ENCODE data around the gene RET.

RET gene

DNA sequence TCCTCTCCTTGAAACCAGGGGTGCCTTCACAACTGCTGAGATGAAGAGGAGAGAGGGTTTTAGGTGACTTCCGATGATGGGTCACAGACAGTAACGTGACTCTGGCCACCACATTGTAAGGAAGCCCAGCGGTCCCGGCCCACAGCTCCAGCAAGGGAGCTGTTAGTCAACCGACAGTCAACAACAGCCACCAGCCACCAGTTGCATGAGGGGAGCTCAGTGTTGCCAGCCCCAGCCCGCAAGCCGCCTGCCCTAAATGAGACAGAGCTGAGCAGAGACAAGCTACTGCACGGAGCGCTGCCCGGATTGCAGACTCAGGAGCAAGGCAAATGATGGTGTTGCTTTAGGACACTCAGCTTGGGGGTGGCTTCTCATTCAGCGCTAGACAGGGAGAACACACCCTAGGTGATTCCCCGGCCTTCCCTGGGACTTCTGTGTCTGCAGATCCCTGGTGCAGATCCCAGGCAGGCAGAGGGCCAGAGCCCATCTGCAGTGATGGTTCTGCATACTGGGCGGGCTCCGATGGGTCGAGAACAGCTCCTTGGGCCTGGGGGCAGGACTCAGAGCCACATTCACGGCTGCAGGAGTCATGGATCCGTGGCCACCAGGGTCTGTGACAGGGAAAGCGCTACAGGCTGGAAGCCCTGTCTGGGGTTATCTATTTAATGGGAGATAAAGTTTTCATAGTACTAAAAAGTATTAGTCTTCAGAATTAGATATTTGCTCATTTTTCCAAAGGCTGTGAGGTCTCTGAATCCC lies 14.3 kb upstream of the RET start:
- DNase-seq (ENCODE audit: low read depth), result no peak

DNA sequence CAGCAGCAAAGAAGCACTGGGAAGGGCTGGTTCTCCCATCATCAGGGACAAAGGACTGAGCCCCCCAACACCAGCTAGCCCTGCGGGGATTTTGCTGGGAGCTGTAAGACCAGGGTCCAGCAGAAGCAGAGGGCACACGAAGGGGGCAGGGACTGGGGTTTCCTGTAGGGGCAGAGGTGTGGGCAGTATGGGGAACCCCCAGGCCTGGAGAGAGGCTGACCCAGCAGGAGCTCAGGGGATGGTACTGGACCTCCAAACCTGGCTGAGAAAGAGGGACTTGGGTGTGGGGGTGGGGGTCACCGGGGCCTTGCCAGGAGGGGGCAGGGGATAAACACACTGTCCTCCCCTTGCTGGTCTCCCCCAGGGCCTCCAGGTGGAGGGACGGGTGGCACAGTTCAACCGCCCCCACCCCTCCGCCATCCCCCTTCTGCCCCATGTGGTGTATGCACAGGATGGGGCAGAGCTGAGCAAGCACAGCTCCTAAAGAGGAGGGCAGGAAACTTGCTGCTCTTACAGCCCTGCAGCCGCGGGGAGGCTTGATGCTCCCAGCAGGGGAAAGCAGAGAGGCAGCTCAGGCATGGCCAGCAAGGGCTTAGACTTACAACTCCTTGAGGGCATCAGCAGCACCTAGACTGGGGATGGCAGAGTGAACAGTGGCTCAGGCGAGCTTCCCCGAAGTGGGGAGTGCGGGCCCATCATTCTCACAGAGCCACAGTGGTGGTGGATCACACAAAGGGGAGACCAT lies 12.4 kb upstream of the RET start:
- DNase-seq (ENCODE audit: low read depth), result no peak

DNA sequence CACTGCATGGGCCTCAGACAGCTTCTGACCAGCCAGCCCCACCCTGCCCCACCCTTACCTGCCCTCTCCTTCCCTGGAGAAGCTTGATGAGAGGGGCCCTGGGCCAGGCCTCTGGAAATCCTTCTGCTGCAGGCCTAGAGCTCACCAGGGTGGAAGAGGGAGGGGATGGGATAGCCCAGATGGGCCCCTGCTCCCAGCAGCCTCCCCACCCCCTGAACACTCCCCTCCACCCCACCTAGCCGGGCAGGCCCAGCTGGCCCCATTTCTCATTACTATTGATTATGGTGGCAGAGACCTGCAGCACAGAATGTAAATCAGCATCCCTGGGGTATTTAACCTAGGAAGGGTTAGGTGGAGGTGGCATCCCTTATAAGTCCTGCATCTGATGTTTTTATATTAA lies 11.6 kb upstream of the RET start:
- DNase-seq (ENCODE audit: low read depth), result no peak

DNA sequence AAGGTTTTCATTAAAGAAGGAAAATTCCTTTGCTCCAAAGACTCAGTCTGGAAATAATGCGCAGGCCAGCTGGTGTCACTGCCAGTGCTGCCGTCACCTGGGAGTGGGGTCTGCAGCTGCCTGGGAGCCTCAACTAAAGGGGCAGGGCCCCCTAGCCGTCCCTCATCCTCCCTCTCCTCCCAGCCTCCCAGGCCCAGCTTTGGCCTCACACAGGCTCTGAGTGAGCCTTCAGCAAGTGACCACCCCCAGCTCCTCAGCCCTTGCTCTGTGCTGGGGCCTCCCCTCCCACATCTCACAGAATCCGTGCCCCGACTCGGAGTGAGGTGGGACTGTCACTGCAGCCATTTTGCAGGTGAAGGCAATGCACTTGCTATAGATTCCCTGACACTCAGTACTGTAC lies 11.1 kb upstream of the RET start:
- DNase-seq (ENCODE audit: low read depth), result no peak

DNA sequence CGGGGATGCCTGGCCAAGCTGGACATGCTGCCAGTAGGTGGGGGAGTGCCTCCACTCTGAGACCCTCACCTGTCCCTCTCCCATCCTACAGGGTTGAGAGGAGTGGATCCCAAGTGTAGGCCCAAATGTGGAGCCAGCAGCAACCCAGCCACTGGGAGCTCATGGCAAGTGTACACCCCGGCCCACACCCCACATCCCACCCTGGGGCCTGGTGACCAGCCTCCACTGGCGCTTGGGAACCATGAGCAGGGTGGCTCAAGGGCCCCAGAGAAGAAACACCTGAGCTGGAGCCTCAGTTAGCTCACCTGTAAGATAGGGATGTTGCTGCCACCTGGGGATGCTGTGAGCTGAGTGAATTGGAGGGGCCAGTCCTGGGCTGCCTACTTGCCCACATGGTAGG lies 10.4 kb upstream of the RET start:
- no peak for DNase-seq (ENCODE audit: low read depth)

DNA sequence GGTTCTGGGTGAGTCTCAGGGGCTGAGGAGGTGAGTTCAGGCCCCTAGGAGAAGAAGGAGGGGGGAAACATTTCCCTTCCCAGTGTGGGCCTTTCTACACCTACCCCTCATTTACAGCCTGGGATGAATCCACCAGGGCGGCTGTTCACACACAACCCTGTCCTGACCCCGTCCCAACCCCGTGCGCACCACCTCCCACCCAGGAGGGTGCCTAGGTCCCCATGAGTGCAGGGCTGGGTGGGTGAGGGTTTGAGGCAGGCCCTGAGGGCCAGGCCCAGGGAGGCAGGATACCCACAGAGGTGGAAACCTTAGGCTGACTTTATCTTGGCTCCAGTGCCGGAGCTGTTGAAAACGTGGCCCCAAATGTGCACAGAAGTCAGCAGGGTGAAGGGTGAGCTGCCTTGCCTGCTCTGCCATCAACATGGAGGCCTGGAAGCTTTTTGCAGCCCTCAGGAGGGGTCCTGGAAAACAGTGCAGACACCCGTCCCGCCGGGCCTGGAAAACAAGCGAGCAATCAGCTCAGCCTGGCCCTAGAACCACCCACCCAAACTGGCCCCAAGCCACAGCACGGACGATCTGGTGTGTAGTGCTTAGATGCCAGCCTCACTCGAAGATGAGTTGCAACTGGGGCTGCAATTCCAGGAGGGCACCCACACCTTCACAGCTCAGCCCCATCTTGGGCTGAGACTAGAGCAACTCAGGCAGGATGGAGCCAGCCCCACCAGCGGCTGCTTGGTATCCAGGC lies 9.3 kb upstream of the RET start:
- no peak for DNase-seq (ENCODE audit: low read depth)

DNA sequence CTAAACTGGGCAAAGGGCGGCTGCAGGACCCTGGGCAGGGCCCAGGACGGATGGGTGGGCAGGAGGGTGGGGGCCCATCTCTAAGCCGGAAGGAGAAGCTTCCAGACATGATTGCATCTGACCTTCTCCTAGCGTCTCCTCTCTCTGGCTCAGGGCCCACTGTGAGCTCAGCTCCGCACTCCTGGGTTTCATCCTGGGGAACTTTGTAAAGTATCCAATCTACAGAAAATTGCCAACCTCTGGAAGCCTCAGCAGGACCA lies 8.8 kb upstream of the RET start:
- DNase-seq (ENCODE audit: low read depth), result no peak

DNA sequence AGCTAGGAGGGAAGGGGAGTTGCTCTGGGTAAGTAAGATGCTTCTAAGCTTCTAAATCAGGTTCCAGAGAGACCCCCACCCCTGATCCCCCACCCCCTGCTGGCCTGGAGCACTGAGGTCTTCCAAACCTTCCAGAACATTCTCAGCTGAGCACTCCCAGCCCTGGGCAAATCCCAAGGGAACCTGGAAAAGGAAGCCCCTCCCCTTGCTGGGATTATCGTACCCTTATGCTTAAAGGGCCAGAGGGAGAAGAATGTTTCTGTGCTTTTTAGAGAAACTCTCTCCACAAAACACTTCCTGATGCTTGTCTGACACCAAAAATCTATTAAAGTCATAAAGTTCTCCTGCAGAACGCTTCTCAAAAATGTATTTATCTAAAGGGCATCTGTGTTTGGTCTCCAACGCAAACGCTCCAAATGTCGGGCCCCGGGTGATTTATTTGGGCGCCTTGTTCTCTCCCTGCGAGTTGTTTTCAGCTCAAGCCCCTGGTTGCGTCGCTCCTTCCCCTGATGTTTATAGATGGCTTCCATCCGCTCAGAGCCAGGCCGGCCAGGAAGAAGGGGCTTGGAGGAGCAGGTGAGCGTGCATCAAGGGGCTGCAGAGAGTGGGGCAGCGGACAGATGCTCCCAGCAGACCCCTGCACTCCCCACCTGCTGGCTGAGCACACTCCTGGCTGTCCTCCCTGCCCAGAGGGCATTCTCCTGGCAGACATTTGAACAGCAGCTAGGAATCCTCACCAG lies 8.2 kb upstream of the RET start:
- DNase-seq (ENCODE audit: low read depth), result no peak

DNA sequence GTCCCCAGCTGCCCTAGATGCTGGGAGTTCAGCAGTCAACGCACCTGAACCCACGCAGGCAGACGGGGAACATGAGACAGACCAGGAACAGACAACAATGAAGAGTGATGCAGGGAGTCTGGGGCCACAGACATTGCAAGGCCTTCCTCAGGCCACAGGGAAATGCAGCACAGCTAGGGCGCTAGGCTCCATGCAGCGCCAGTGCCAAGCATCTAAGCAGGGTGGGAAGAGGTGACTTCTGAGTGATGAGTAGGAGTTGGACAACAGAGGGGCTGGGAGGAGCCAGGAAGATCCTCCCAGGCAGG lies 7.7 kb upstream of the RET start:
- DNase-seq (ENCODE audit: low read depth), result no peak

DNA sequence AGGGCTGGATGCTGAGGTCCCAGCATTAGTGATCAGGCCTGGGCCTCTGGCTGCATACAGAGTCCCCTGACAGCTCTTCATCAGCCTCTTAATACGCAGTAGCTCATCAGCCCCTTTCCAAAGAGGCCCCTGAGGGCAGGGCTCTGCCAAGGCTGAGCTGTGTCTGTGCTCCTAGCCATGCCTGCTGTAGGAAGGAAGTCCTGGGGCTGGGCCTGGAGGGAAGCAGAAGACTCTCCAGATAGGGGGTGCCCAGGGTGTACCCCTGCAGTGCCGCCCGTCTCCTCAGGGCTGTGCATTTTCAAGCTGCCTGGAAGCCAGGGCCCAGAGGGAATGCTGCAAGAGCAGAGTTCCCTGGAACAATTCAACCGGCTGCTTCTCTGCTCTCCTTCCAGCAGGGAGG lies 7.3 kb upstream of the RET start:
- DNase-seq (ENCODE audit: low read depth), result no peak

DNA sequence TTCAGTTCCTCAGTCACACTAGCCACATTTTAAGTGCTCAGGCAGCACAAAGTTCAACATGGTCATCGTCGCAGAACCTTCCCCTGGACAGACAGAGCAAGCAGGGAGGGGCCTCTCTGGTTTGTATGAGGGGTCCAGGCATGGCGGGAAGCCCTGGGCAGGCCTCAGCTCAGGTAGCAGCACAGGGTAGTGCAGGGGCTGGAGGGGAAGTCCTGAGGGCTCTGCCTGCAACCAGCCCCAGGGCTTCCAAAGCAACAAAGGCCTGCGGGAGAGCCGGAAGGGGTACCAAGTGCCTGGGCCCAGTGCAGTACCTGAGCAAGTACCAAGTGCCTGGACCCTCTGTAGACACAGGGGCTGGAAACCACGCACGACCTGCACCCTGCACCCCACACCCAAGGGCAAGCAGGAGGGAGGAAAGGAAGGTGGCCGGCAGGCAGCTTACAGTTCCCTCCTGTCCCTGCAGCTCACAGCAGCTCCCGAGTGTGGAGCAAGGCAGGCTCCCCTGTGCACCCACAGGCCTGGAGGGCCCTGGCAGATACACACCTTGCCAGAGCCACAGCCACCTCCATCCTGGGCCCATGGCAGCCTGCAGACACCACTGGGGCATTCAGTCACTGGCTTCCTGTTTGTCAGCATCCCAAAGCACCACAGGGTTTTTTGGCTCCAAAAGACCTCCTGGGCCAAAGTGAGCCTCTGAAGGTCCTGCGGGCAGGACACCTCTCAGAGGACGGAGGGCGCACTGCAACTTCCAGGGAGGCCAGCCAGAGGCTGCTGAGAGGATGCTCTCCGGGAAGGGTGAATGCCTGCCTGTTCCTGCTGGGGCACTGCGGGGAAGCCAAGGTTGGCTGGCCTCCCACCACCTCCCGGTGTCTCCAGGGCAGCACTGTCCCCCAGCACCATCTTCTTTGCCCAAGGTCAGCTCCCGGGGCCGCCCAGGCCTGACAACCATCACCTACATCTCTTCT lies 6.5 kb upstream of the RET start:
- no peak for DNase-seq (ENCODE audit: low read depth)

DNA sequence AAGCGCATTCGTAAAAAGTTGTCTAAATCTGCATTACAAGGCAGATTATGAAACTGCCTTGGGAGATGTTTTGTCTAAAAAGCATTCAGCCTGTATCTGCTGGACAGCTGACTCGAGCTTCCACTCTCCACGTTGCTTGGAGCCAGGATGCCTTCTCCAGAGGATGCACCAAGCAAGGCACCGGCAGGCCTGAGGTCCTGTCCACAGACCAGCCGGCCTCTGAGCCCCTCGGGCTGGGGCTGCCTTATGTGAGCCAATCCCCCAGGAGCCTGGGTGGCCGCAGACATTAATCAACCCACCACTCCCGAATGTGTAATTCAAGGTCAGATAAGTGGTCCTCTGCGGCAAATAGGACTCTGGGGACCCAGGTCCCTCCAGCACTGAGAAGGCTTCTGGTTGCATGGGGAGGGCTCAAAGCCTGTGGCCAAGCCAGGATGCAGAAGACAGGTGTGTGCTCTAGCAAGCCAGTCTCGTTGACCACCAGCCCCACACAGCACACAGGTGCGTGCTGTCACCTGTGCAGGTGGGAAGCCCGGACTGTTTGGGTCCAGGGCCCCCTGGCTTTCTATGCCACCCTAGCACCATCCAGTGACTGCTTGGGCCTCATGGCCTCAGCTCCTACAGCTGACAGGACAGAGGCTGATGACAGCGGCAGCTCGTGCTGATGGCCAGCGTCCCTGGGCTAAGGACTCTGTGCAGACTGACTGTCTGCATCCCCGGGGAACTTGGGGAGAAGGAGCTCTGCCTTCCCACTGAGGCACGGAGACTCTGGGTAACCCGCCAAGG lies 4.8 kb upstream of the RET start:
- DNase-seq (ENCODE audit: low read depth), result no peak

DNA sequence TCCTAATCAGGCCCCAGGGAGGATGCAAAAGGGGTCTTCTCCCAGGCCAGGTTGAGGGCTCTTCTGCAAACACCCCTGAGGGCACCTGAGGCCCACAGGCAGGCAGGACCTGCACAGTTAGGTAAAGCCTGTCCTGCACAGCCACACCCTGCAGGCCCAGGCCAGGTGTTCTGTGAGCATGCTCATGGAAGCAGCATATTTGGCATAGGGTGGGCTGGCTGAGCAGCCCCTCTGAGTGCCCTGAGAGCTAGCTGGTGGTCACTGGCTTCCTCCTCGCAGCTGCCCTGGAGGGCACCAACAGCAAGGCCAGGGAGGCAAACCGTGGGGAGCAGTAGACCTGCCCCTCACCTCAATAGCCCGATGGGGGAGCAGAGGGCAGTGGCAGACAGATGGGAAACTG lies 3.7 kb upstream of the RET start:
- no peak for DNase-seq (ENCODE audit: low read depth)

DNA sequence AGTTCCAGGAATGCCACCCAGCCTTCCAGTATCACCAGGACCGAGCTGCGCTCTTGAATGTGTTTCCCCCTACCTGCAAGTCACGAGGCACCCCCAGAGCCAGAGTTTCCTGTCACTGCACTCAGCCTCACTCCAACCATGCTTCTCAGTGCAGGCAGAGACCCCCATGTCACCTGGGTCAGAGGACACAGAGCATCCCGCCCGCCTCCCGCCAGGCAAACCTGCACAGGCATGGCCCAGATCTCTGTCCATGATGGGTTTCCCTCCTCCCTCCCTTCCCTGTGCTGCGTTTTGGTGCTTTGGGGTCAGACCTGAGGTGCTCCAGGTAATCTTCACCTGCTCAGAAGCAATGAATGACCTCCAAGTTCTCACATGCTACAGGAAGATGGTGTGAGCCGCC lies 3.1 kb upstream of the RET start:
- DNase-seq (ENCODE audit: low read depth), result no peak

DNA sequence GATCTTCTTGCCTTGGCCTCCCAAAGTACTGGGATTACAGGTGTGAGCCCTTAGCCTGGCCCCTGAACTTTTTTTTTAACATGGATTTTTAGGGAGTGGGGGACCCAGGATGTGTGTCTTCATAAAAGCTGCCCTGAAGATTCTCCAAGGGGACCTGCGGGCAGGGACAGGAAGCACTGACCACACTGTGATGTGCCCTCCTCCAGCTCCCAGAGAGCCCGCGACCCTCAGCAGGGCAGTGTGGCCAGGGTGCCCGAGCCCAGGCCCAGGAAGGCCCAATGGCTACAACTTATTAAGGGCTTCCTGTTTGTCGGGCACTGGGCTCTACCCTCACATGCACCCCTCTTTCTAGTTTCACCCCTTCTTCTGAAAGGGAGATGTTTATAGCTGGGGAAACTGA lies 2.5 kb upstream of the RET start:
- no peak for DNase-seq (ENCODE audit: low read depth)

DNA sequence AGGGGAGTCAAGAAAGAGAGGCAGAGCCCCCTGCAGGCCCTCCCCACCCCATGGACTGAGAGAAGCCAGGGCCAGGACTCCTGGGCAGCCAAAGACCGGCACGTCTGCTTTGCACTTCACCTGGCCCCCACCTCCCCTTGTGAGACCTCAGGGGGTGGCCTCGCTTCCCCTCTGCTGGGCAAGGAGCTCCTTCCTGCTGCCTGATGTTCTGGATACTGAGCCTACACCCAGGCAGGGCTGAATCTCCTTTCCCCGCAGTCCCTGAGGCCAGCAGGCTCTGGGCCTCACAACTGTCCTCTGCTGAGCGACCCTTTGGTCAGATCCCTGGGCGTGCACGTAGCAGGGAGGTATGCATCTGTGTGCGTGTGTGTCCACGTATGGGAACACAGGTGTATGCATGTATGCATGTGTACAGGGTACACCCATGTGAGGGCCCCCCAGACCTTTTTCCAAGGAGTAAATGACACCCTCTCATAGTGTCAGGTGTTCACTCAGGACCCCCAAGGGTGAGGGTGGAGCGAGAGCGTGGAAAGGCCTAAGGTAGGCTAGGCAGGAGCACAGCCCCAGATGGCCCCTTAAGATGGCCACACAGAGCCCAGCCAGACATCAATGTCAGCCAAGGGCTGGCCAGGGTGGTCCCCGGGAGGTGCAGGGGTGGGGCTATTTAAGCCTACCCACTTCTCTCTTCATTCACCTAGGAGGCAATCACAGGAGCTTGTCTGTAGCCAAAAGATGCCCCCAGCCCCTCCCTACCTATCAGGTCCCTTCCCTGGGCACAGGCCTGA lies 1.9 kb upstream of the RET start:
- DNase-seq (ENCODE audit: low read depth), result no peak

DNA sequence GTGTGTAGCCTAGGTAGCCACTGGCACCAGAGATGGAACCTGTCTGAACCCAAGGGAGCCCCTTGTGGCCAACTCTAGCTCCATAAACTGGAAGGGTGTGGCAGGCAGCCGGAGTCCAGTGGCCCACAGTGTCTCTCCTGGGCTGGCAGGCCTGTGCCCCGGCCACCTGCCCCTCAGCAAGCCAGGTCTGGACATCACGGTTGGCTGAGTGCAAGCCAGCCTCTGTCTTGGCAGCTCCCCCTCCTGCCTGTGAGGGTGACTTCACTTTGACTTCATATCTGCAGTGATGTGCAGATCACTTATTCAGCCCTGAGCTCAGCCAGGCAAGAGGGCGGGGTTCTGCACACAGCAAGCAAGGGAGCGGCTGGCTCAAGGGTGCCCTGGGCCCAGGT lies 1.3 kb upstream of the RET start:
- DNase-seq (ENCODE audit: low read depth), result no peak

DNA sequence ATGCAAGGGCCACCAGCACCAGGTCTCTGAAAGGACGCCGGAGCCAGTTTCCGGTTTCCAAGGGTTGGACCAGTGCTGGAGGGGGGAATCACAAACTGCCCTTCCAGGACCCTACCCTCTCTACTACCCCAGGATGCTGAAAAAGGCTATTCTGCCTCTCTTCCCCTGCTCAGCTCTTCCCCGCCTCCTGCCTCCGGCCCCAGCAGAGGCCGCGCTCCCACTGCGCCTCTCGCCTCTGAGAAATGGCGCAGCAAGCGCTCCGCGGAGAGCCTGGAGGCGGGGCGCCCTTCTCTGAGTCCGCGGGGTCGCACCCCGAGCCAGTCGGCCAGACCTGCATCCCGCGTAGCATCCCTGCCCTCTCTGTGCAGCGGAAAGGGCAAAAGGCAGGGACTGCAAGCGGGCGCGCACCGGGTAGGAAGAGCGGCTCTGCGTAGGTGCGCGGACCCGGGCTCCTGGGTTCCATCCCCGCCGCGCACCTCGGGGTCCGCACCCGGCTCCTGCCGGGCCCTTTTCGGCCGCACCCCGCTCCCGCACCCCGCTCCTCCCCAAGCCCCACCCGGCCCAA lies 476 bp upstream of the RET start:
- DNase-seq (ENCODE audit: low read depth), result no peak

DNA sequence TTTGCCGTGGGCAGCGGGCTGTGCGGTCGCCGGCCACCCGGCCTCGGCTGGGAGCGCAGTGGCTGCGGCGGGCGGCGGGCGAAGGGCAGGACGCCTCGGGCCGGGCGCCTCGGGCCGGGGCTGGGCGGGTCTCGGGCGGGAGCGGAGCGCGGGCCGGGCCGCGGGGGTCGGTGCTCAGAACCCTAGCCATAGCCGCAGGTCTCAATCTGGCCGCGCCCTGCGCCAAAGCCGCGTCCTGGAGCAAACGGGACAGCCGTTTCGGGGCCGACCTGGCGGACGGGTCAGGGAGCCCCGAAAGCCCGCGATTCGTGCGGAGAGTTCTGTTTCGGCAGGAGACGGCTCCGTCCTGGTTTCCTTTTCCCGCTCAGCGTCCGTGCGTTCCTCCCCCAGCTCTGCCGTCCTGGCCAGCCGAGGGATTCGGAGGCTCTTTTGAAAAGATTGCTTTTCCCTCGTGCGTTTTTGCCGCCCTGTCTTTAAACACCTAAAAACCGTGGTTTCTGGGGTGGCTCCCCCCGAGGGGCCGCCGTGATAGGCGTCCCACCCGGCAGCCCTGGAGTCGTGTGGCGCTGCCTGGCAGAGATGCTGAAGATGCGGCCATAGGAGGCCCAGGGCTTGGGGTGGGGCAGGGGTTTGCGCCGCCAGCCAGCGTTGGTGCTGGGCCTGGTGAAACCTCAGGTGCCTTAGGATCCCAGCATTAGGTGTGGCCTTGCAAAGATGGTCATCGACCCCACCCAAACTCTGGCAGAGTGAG lies 727 bp downstream of the RET start:
- no peak for DNase-seq (ENCODE audit: low read depth)

All from stromal cell of bone marrow (primary cell).